T-cell (primary cell): ENCODE results near the gene CNOT6. TPM values are rescaled to one million over a fixed set of nuclear protein-coding genes. Genes with fewer than 3 reads are reported as not detected.

Experiments
- ATAC-seq, 4 experiments: fragments of 200-7000 bp in 3 of 4; fragments of 150-1000 bp in 1 of 4; cut with Tn5 transposase; replicated peaks in 1 of 4; 1 replicate in 3 of 4; 2 replicates in 1 of 4; pipeline ENCODE4 v1.10.0; 2021; ENCODE audit warnings: moderate library complexity in 3 of 4, mild to moderate bottlenecking in 2 of 4, moderate number of reproducible peaks in 1 of 4
- CTCF ChIA-PET, 2 donors: fragments of 300-600 bp; sonication (Branson Sonifier 250); formaldehyde crosslinking; loops; one replicate each; lab custom pipeline; 2022; ENCODE audit warnings: antibody characterized with exemption in 2 of 2; lab: Charles Lee
- POLR2A ChIA-PET, 2 donors: fragments of 300-600 bp; sonication (Branson Sonifier 250); formaldehyde crosslinking; loops; one replicate each; lab custom pipeline; 2022; ENCODE audit warnings: antibody characterized with exemption in 2 of 2; lab: Charles Lee
- DNase-seq, 35 experiments: peaks; one replicate each; pipeline versions ENCODE4 v3.0.0 to v3.0.0-alpha.2; 2013 to 2023
- H3K27ac ChIP-seq: one replicate; pipeline ENCODE4 v1.5.1; 2013; ENCODE audit warnings: low read length
- H3K27me3 ChIP-seq, 2 experiments: replicated peaks in 1 of 2; 1 replicate in 1 of 2; 2 replicates in 1 of 2; pipeline versions ENCODE4 v1.6.1 to v1.7.0; 2013; ENCODE audit warnings: low read length in 1 of 2, mixed read lengths in 1 of 2; ENCODE audit not compliant: control insufficient read depth in 2 of 2, insufficient read depth in 2 of 2; ENCODE audit errors: extremely low read depth in 1 of 2
- H3K36me3 ChIP-seq, 2 donors: 1 replicate in 1 of 2; 2 replicates in 1 of 2; pipeline versions ENCODE4 v1.6.1 to v1.7.0; 2013; ENCODE audit warnings: low read length in 1 of 2; ENCODE audit not compliant: control insufficient read depth in 2 of 2, insufficient read depth in 1 of 2; ENCODE audit errors: extremely low read depth in 1 of 2
- H3K4me1 ChIP-seq, 2 experiments: 1 replicate in 1 of 2; 2 replicates in 1 of 2; pipeline versions ENCODE4 v1.6.1 to v1.7.0; 2013; ENCODE audit warnings: low read length in 2 of 2, mixed read lengths in 1 of 2; ENCODE audit not compliant: insufficient read depth in 2 of 2, control insufficient read depth in 1 of 2; ENCODE audit errors: extremely low read depth in 1 of 2
- H3K4me3 ChIP-seq, 2 donors: 1 replicate in 1 of 2; 2 replicates in 1 of 2; pipeline versions ENCODE4 v1.5.1 to v1.7.0; 2013; ENCODE audit warnings: mild to moderate bottlenecking in 2 of 2, low read length in 1 of 2, moderate library complexity in 1 of 2; ENCODE audit not compliant: control insufficient read depth in 1 of 2; ENCODE audit errors: extremely low read depth in 1 of 2
- H3K9me3 ChIP-seq: 2 replicates; pipeline ENCODE4 v1.7.0; 2013
- H3K27ac Mint-ChIP-seq, 2 donors: one replicate each; pipeline ENCODE4 v1.8.0; 2020 to 2021; ENCODE audit warnings: mild to moderate bottlenecking in 2 of 2, mixed read lengths in 2 of 2
- H3K27me3 Mint-ChIP-seq, 2 donors: one replicate each; pipeline ENCODE4 v1.8.0; 2021 to 2022; ENCODE audit warnings: mixed read lengths in 2 of 2
- H3K36me3 Mint-ChIP-seq: one replicate; pipeline ENCODE4 v1.8.0; 2021; ENCODE audit warnings: mixed read lengths
- H3K4me1 Mint-ChIP-seq, 3 donors: one replicate each; pipeline ENCODE4 v1.8.0; 2020 to 2022; ENCODE audit warnings: mixed read lengths in 3 of 3, mild to moderate bottlenecking in 1 of 3
- H3K4me3 Mint-ChIP-seq, 3 donors: one replicate each; pipeline ENCODE4 v1.8.0; 2020 to 2022; ENCODE audit warnings: mild to moderate bottlenecking in 3 of 3, mixed read lengths in 3 of 3, moderate library complexity in 3 of 3
- H3K9me3 Mint-ChIP-seq, 3 donors: one replicate each; pipeline ENCODE4 v1.8.0; 2020 to 2022; ENCODE audit warnings: mixed read lengths in 3 of 3
- WGBS: methylation state at CpG from one replicate; pipeline ENCODE4 v1.1.5; 2013; ENCODE audit warnings: missing lambda C conversion rate; ENCODE audit not compliant: insufficient coverage; 5-methylcytosine and 5-hydroxymethylcytosine counted together
- total RNA-seq, 35 experiments: library from RNA in 6 of 35; stranded (reverse) in 6 of 35; fragments of 120-200 nt in 1 of 35; gene quantifications; one replicate each; pipeline versions ENCODE4 v1.2.1 to v1.2.4 and lab custom pipeline; 2013 to 2026

Gene CNOT6
- total RNA-seq, 5 donors from 2014 or later (not counting 1 experiment from before 2014, with no cell fraction given): 25.1 to 29.9 (median 25.6) TPM

DNA sequence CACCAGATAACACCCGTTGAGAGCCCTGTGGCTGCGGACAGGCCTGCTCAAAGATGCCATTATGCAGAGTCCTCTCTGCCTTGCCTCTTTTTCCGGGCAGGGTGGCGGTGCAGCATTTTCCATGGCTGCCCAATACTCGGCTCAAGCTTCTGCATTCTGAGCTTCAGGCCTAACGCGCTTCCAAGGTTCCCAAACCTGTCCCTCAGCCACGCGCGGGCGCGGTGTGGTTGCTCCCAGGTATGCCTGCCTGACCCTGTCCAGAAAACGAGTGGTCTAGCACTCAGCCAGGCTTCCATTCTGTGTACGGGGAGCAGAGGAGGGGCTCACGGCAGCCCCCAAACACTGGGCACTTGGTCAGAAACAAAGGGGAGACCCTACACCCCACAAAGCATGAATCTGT, 27.9 kb upstream of the CNOT6 start:
- POLR2A ChIA-PET: no interaction called here
- Mint-ChIP-seq H3K36me3 (no peaks in the 10 kb centered on the region), H3K4me3 (no peak overlapping the region), H3K27ac (no peak overlapping the region), H3K4me1 (peaks cover 0 to 5% (median 0%) of the 10 kb centered on the region in 3 donors), H3K9me3 (no peaks in the 10 kb centered on the region), H3K27me3 (peaks cover 13 to 20% of the 10 kb centered on the region in 2 donors)
- DNase-seq (no peak), ATAC-seq (no peak)
- no peak overlapping the region for H3K27ac ChIP-seq
- peaks cover 0 to 40% of the 10 kb centered on the region in 2 experiments for H3K27me3 ChIP-seq
- CTCF ChIA-PET: no interaction called here
- no peak overlapping the region for H3K4me3 ChIP-seq
- H3K36me3 ChIP-seq: no peaks in the 10 kb centered on the region
- peaks cover 0 to 10% of the 10 kb centered on the region in 2 experiments for H3K4me1 ChIP-seq
- 90% methylated on average over 14 of the region's 15 CpGs for WGBS
- H3K9me3 ChIP-seq: no peaks in the 10 kb centered on the region

DNA sequence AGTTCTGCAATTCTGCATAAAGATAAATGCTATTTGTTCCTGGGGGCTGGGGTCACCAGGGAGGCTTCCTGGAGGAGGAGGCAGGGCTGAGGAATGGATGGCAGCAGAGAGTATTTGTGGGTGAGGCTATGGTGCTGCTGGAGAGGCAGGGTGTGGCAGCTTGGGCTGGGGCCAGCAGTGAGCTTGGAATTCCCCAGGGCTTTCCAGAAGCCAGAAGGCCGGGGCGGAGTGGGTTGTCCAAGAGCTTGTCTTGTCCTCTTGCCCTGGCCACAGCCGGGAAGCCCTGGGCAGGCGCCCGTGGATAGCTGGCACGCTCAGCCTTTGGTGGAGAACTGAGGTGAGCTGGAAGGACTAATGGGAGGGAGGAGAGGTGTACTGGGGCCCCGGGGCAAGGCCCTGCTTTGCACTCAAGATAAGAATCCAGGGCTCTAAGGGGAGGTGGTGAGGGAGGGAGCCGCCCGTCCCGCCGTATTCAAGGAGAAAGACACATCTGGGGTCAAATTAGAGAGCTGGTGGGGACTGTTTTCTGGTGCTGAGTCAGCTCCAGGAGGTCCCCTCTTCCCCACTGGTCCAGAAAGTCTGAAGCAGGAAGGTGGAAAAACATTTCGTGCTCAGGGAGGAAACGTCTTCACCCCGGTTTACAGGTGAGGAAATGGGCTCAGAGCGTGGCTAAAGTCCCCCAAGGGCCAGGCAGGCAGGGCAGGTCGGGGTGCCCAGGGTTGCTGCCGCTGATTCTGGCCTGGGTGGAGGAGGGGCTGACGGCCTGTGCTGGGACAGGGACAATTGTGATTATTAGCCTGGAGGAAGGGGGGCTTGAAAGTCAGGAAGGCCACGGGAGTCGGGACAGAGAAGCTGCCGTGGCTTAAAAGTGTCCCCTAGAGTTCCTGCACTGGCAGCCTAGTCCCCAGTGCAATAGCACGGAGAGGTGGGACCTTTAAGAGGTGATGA, 26.9 kb upstream of the CNOT6 start:
- Histone ChIP-seq H3K27me3 (peaks cover 0 to 46% of the 10 kb centered on the region in 2 experiments), H3K4me3 (no peak overlapping the region), H3K36me3 (no peaks in the 10 kb centered on the region), H3K4me1 (peaks cover 0 to 10% of the 10 kb centered on the region in 2 experiments), H3K9me3 (no peaks in the 10 kb centered on the region), H3K27ac (no peak overlapping the region)
- Mint-ChIP-seq H3K27me3 (peaks cover 13 to 20% of the 10 kb centered on the region in 2 donors), H3K9me3 (no peaks in the 10 kb centered on the region), H3K4me3 (no peak overlapping the region), H3K27ac (no peak overlapping the region), H3K36me3 (no peaks in the 10 kb centered on the region), H3K4me1 (peaks cover 0 to 5% (median 0%) of the 10 kb centered on the region in 3 donors)
- DNase-seq: no peak
- WGBS: 70% methylated on average over 17 of the region's 22 CpGs
- CTCF ChIA-PET: interaction anchor here in 1 of 2 donors (0.5 to 0.6 kb wide), 2 partner anchors 12 to 193 kb away, joined by 3 read pairs; no protein-coding TSS in a partner anchor
- POLR2A ChIA-PET: no interaction called here
- no peak for ATAC-seq

DNA sequence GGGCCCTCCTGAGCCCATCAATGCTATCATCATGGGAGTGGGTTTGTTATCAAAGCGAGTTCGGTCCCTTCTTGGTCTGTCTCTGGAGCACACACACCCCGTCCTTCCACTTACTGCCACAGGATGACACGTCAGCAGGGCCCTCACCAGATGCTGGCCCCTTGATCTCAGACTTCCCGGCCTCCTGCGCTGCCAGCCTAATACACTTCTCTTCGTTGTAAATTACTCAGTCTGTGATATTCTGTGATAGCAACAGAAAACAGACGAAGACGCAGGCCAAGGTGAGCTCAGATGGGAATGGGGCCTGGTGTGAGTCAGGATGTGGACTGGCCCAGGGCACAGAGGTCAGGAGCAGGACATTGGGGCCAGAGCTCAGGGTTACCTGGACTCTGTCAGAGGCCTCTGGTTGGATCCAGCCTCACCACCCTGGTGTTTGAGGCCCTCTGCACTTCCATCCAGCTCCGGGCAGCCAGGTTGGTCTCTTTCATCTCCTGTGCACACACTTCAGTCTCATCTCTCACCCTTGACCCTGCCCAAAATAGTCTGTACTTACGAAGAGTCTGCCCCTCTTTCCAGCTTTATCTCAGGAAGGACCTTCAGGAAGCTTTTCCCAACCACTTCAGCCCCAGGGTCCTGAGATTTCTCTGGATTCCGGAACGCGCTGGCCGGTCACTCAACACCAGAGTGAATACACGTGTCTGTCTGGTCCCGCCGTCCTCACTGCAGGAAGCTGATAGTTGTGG, 26.0 kb upstream of the CNOT6 start:
- Mint-ChIP-seq H3K36me3 (no peaks in the 10 kb centered on the region), H3K4me3 (no peak overlapping the region), H3K9me3 (no peaks in the 10 kb centered on the region), H3K27ac (no peak overlapping the region), H3K27me3 (peaks cover 10 to 16% of the 10 kb centered on the region in 2 donors), H3K4me1 (peaks cover 0 to 5% (median 0%) of the 10 kb centered on the region in 3 donors)
- H3K4me3 ChIP-seq: no peak overlapping the region
- no peak overlapping the region for H3K27ac ChIP-seq
- DNase-seq (no peak), ATAC-seq (no peak)
- H3K27me3 ChIP-seq: peaks cover 0 to 41% of the 10 kb centered on the region in 2 experiments
- peaks cover 0 to 10% of the 10 kb centered on the region in 2 experiments for H3K4me1 ChIP-seq
- no peaks in the 10 kb centered on the region for H3K9me3 ChIP-seq
- WGBS: 86% methylated on average over 12 of the region's 18 CpGs
- H3K36me3 ChIP-seq: no peaks in the 10 kb centered on the region
- ChIA-PET POLR2A (no interaction called here), CTCF (interaction anchor here (0.5 to 0.9 kb wide), 2 partner anchors 175 to 194 kb away, joined by 3 to 4 read pairs; no protein-coding TSS in a partner anchor)

DNA sequence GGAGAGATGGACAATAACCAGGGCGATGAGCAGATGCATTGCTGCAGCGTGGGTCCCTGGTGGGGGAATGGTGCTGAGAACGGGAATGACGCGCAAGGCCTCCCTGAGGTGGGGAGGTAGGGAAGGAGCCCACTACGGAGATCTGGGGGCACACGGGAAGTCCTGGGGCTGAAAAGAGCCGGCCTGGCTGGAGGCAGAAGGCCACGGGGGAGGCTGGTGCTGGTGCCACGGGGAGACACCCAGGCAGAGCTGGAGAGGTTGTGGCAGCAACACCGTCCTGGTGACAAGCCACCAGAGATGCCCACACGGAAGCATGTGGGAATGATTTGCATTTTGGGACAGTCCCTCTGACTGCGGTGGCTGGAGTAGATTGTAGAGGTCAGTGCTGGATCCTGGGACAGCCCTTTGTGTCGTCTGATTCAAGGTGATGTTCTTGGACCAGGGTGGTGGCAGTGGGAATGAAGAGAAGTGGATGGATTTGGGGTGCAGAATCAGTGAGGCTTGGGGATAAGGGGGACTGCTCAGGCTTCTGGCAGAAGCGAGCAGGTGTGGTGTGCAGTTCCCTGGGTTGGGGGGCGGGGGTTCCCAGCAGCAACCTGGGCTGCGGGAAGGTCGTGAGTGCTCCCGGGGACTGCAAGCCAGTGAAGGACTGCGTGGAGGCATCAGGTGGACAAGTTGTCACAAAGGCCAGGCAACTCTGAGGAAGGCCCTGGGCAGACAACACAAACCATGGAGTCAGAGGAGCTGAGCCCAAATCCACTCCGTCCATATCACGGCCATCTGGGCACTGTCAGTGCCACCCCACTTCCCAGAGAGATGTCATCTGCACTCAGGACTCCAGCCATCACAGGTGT, 25.2 kb upstream of the CNOT6 start:
- Mint-ChIP-seq H3K27me3 (peaks cover 10 to 16% of the 10 kb centered on the region in 2 donors), H3K4me3 (no peak overlapping the region), H3K36me3 (no peaks in the 10 kb centered on the region), H3K9me3 (no peaks in the 10 kb centered on the region), H3K4me1 (peaks cover 0 to 5% (median 0%) of the 10 kb centered on the region in 3 donors), H3K27ac (no peak overlapping the region)
- no peaks in the 10 kb centered on the region for H3K9me3 ChIP-seq
- no peak overlapping the region for H3K4me3 ChIP-seq
- ATAC-seq: no peak
- DNase-seq: no peak
- H3K4me1 ChIP-seq: peaks cover 0 to 10% of the 10 kb centered on the region in 2 experiments
- no peaks in the 10 kb centered on the region for H3K36me3 ChIP-seq
- CTCF ChIA-PET: interaction anchor here in 1 of 2 donors (0.9 kb wide), 1 partner anchor 176 kb away, joined by 4 read pairs; no protein-coding TSS in a partner anchor
- H3K27me3 ChIP-seq: peaks cover 0 to 33% of the 10 kb centered on the region in 2 experiments
- no peak overlapping the region for H3K27ac ChIP-seq
- 75% methylated on average over 22 of the region's 22 CpGs for WGBS
- POLR2A ChIA-PET: no interaction called here

DNA sequence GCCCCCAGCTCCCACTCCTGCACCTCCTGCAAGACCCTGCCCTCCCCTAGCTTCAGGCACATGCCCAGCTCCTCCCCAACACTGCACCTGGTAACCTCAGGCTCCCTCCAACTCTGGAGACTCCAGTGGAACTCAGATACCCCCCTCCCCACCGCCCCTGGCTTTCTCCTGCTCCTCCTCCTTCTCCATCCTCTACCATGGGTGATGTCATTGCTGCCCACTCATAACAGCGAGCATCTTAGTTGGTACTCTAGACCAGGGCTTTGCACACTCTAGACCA, 24.7 kb upstream of the CNOT6 start:
- Histone ChIP-seq H3K27ac (no peak overlapping the region), H3K9me3 (no peaks in the 10 kb centered on the region), H3K4me3 (no peak overlapping the region), H3K4me1 (peaks cover 0 to 10% of the 10 kb centered on the region in 2 experiments), H3K36me3 (no peaks in the 10 kb centered on the region), H3K27me3 (peaks cover 0 to 30% of the 10 kb centered on the region in 2 experiments)
- Mint-ChIP-seq H3K27ac (no peak overlapping the region), H3K36me3 (no peaks in the 10 kb centered on the region), H3K4me3 (no peak overlapping the region), H3K4me1 (peaks cover 0 to 5% (median 0%) of the 10 kb centered on the region in 3 donors), H3K9me3 (no peaks in the 10 kb centered on the region), H3K27me3 (peaks cover 10 to 16% of the 10 kb centered on the region in 2 donors)
- ChIA-PET CTCF (no interaction called here), POLR2A (no interaction called here)
- ATAC-seq: no peak
- WGBS: 70% methylated on average over 1 of the region's 2 CpGs
- DNase-seq: no peak
